Suprapubic skin (tissue), 4 donors: ENCODE results near the gene C1QTNF5. TPM values are rescaled to one million over a fixed set of nuclear protein-coding genes. Genes with fewer than 3 reads are reported as not detected.

ENCODE experiments used
- DNase-seq, 2 donors: peaks; one replicate each; pipeline ENCODE4 v3.0.0-alpha.2; 2019; ENCODE audit warnings: low spot score in 2 of 2
- H3K27ac ChIP-seq: fragments of 200-600 bp; sonication (generic); one replicate; pipeline ENCODE4 v1.5.1; 2019
- H3K27me3 ChIP-seq: fragments of 200-600 bp; sonication (generic); one replicate; pipeline ENCODE4 v1.5.1; 2019
- H3K36me3 ChIP-seq: fragments of 200-600 bp; sonication (generic); one replicate; pipeline ENCODE4 v1.5.1; 2019
- H3K4me1 ChIP-seq: fragments of 200-600 bp; sonication (generic); one replicate; pipeline ENCODE4 v1.5.1; 2019
- H3K4me3 ChIP-seq: fragments of 200-600 bp; sonication (generic); one replicate; pipeline ENCODE4 v1.5.1; 2019; ENCODE audit warnings: mild to moderate bottlenecking
- H3K9me3 ChIP-seq: fragments of 200-600 bp; sonication (generic); one replicate; pipeline ENCODE4 v1.5.1; 2019
- CTCF ChIP-seq, 2 donors: fragments of 200-600 bp in 1 of 2; fragments of 450-650 bp in 1 of 2; sonication (generic) in 1 of 2; IDR thresholded peaks; one replicate each; pipeline ENCODE4 v1.5.1; 2016 to 2019; ENCODE audit warnings: antibody characterized with exemption in 2 of 2, mild to moderate bottlenecking in 1 of 2, moderate library complexity in 1 of 2
- EP300 ChIP-seq: sonication (generic); formaldehyde crosslinking; IDR thresholded peaks from one replicate; pipeline ENCODE4 v1.6.1; 2017; ENCODE audit warnings: antibody characterized with exemption
- POLR2A ChIP-seq, 2 donors: fragments of 450-650 bp; IDR thresholded peaks; one replicate each; pipeline ENCODE4 v1.6.1; 2017; ENCODE audit warnings: antibody characterized with exemption in 2 of 2, mild to moderate bottlenecking in 2 of 2, moderate library complexity in 2 of 2
- POLR2AphosphoS5 ChIP-seq, 3 donors: sonication (generic); formaldehyde crosslinking; IDR thresholded peaks; one replicate each; pipeline ENCODE4 v1.6.1; 2017; ENCODE audit warnings: antibody characterized with exemption in 3 of 3
- WGBS: methylation state at CpG from one replicate; pipeline ENCODE4 v1.1.5; 2018; 5-methylcytosine and 5-hydroxymethylcytosine counted together
- total RNA-seq, 4 donors: library from RNA; depleted of rRNA; stranded (reverse); fragments of >200 nt; gene quantifications; one replicate each; pipeline ENCODE4 v1.1.0, GENCODE V29; 2016

Gene C1QTNF5
- total RNA-seq, 4 donors from 2014 or later, result 3.7 to 9.8 (median 4.9) TPM

GRCh38 chr11:119368121-119369034, 27.7 kb upstream of the C1QTNF5 start:
- no peak for TF ChIP-seq EP300
- TF ChIP-seq POLR2A (IDR thresholded peaks at IDR 0.05), result no peak
- TF ChIP-seq CTCF (IDR thresholded peaks at IDR 0.05), result no peak
- no peak for TF ChIP-seq POLR2AphosphoS5 (IDR thresholded peaks at IDR 0.05)
- Histone ChIP-seq H3K4me1 (peaks cover 64% of the 10 kb centered on the region), H3K36me3 (no peaks in the 10 kb centered on the region), H3K4me3 (no peak overlapping the region), H3K27ac (no peak overlapping the region), H3K9me3 (no peaks in the 10 kb centered on the region), H3K27me3 (peaks cover 30% of the 10 kb centered on the region)
- peak in 1 of 2 donors; percentile 66 for DNase-seq
- 53% methylated on average over 17 of the region's 17 CpGs for WGBS

GRCh38 chr11:119367661-119368120, 27.0 kb upstream of the C1QTNF5 start:
- Histone ChIP-seq H3K9me3 (no peaks in the 10 kb centered on the region), H3K27ac (no peak overlapping the region), H3K4me1 (peaks cover 69% of the 10 kb centered on the region), H3K27me3 (peaks cover 30% of the 10 kb centered on the region), H3K36me3 (no peaks in the 10 kb centered on the region), H3K4me3 (no peak overlapping the region)
- no peak for DNase-seq
- WGBS, result 67% methylated on average over 9 of the region's 9 CpGs
- TF ChIP-seq CTCF (IDR thresholded peaks at IDR 0.05) (no peak), POLR2A (IDR thresholded peaks at IDR 0.05) (no peak)

GRCh38 chr11:119366690-119367620, 26.3 kb upstream of the C1QTNF5 start:
- Histone ChIP-seq H3K9me3 (no peaks in the 10 kb centered on the region), H3K4me1 (peaks cover 74% of the 10 kb centered on the region), H3K27ac (no peak overlapping the region), H3K4me3 (no peak overlapping the region), H3K36me3 (no peaks in the 10 kb centered on the region), H3K27me3 (peaks cover 30% of the 10 kb centered on the region)
- no peak for DNase-seq
- TF ChIP-seq EP300 (no peak), POLR2A (IDR thresholded peaks at IDR 0.05) (no peak), CTCF (IDR thresholded peaks at IDR 0.05) (no peak), POLR2AphosphoS5 (IDR thresholded peaks at IDR 0.05) (no peak)
- WGBS, result 84% methylated on average over 11 of the region's 11 CpGs

- peaks cover 71% of the 10 kb centered on the region for H3K4me1 ChIP-seq
- no peak for DNase-seq
- WGBS, result 71% methylated on average over 6 of the region's 6 CpGs
- H3K36me3 ChIP-seq, result no peaks in the 10 kb centered on the region
- H3K4me3 ChIP-seq, result no peak overlapping the region
- TF ChIP-seq CTCF (IDR thresholded peaks at IDR 0.05), result no peak
- no peak for TF ChIP-seq POLR2AphosphoS5 (IDR thresholded peaks at IDR 0.05)
- TF ChIP-seq POLR2A (IDR thresholded peaks at IDR 0.05), result no peak
- TF ChIP-seq EP300, result no peak
- peaks cover 30% of the 10 kb centered on the region for H3K27me3 ChIP-seq
- H3K27ac ChIP-seq, result no peak overlapping the region
- H3K9me3 ChIP-seq, result no peaks in the 10 kb centered on the region
Measured at GRCh38 chr11:119365071-119365591, 24.4 kb upstream of the C1QTNF5 start.
